Measurements from ENCODE around the gene PSMG3. TPM values are rescaled to one million over a fixed set of nuclear protein-coding genes. Genes with fewer than 3 reads are reported as not detected.
"Not testable (repeated sequence)": the region's sequence is repeated elsewhere in the genome, so short reads cannot be mapped to it uniquely, and the experiment has no call there.

Gene PSMG3
- total RNA-seq, 1 donor from 2014 or later, result 20.3 TPM

GRCh38 chr7:1525409-1525808 lies 44.4 kb downstream of the PSMG3 start:
- Histone ChIP-seq H3K36me3 (no peaks in the 10 kb centered on the region), H3K27ac (no peak overlapping the region), H3K4me3 (no peak overlapping the region), H3K4me1 (no peaks in the 10 kb centered on the region), H3K27me3 (peaks cover 3% of the 10 kb centered on the region), H3K9me3 (no peaks in the 10 kb centered on the region)
- no peak for TF ChIP-seq CTCF (IDR thresholded peaks at IDR 0.05)
- ATAC-seq (no peak), DNase-seq (no peak)
- intact Hi-C loops (cut with DNase I), result no loop called here

GRCh38 chr7:1523844-1524243 lies 46.0 kb downstream of the PSMG3 start:
- peak; percentile 24 for ATAC-seq
- no peak overlapping the region for H3K4me3 ChIP-seq
- no peaks in the 10 kb centered on the region for H3K4me1 ChIP-seq
- intact Hi-C loops (cut with DNase I), result no loop called here
- no peaks in the 10 kb centered on the region for H3K9me3 ChIP-seq
- TF ChIP-seq CTCF (IDR thresholded peaks at IDR 0.05), result no peak
- no peak overlapping the region for H3K27ac ChIP-seq
- peaks cover 3% of the 10 kb centered on the region for H3K27me3 ChIP-seq
- no peak for DNase-seq
- no peaks in the 10 kb centered on the region for H3K36me3 ChIP-seq

- ATAC-seq, result peak; percentile 16
- DNase-seq, result no peak
- Histone ChIP-seq H3K36me3 (no peaks in the 10 kb centered on the region), H3K27ac (no peak overlapping the region), H3K4me1 (no peaks in the 10 kb centered on the region), H3K27me3 (peaks cover 3% of the 10 kb centered on the region), H3K4me3 (no peak overlapping the region), H3K9me3 (no peaks in the 10 kb centered on the region)
- TF ChIP-seq CTCF (IDR thresholded peaks at IDR 0.05), result no peak
- intact Hi-C loops (cut with DNase I), result no loop called here
Measured at GRCh38 chr7:1523208-1523607, 46.6 kb downstream of the PSMG3 start.

- no peak for ATAC-seq
- no peak overlapping the region for H3K4me3 ChIP-seq
- H3K36me3 ChIP-seq, result no peaks in the 10 kb centered on the region
- intact Hi-C loops (cut with DNase I), result no loop called here
- no peaks in the 10 kb centered on the region for H3K27me3 ChIP-seq
- no peak for TF ChIP-seq CTCF (IDR thresholded peaks at IDR 0.05)
- DNase-seq, result no peak
- H3K9me3 ChIP-seq, result no peaks in the 10 kb centered on the region
- H3K4me1 ChIP-seq, result no peaks in the 10 kb centered on the region
- H3K27ac ChIP-seq, result no peak overlapping the region
Measured at GRCh38 chr7:1521456-1521855, 48.4 kb downstream of the PSMG3 start.

GRCh38 chr7:1520539-1521234 lies 49.1 kb downstream of the PSMG3 start:
- DNase-seq, result no peak
- Histone ChIP-seq H3K27ac (no peak overlapping the region), H3K4me1 (no peaks in the 10 kb centered on the region), H3K4me3 (no peak overlapping the region), H3K36me3 (no peaks in the 10 kb centered on the region), H3K27me3 (no peaks in the 10 kb centered on the region), H3K9me3 (no peaks in the 10 kb centered on the region)
- ATAC-seq, result peak; percentile 34
- TF ChIP-seq CTCF (IDR thresholded peaks at IDR 0.05), result no peak
- intact Hi-C loops (cut with DNase I), result no loop called here

GRCh38 chr7:1519322-1519922 lies 50.4 kb downstream of the PSMG3 start:
- H3K36me3 ChIP-seq; H3K27me3 ChIP-seq; DNase-seq; H3K4me1 ChIP-seq; intact Hi-C loops (cut with DNase I); H3K4me3 ChIP-seq; H3K27ac ChIP-seq; ATAC-seq; H3K9me3 ChIP-seq: not testable (repeated sequence)

Other genes with a start within 250 kb of the PSMG3 start
- 37.6 TPM for gene MICALL2, start 110.6 kb downstream of the PSMG3 start, total RNA-seq
- gene INTS1, start 65.6 kb downstream of the PSMG3 start, total RNA-seq, result 49.2 TPM
- 64.8 TPM for gene MAFK, start 39.3 kb downstream of the PSMG3 start, total RNA-seq
- gene TMEM184A, start 13.8 kb downstream of the PSMG3 start, total RNA-seq, result 4.4 TPM
- gene ELFN1, start 100.2 kb upstream of the PSMG3 start, total RNA-seq, result 4.3 TPM